Adipose tissue (tissue), 3 donors: ENCODE data around the gene SRSF11. TPM values are rescaled to one million over a fixed set of nuclear protein-coding genes. Genes with fewer than 3 reads are reported as not detected.
"Not testable (repeated sequence)": the region's sequence is repeated elsewhere in the genome, so short reads cannot be mapped to it uniquely, and the experiment has no call there.

Experiments
- H3K27ac ChIP-seq: one replicate; pipeline ENCODE4 v1.5.1; 2013; ENCODE audit warnings: low read depth, low read length
- WGBS, 3 donors: extraction: QIAGEN DNeasy Blood & Tissue Kit; methylation state at CpG; one replicate each; pipeline ENCODE4 v1.1.7; 2013; 5-methylcytosine and 5-hydroxymethylcytosine counted together
- polyA plus RNA-seq, 3 donors: library from polyadenylated mRNA; stranded (reverse); fragments of 200-250 nt; gene quantifications; one replicate each; pipeline ENCODE4 v1.2.3, GENCODE V29; 2013
- donor health status: healthy with polysubstance abuse.
- donor health status: Bipolar disorder and iron deficiency.
- donor health status: healthy.

The SRSF11 gene
- polyA plus RNA-seq = 100 to 1,000 TPM in 1 of 3 donors, 10 to 100 TPM in 2; 62.9 to 110 (median 80.0) TPM

DNA sequence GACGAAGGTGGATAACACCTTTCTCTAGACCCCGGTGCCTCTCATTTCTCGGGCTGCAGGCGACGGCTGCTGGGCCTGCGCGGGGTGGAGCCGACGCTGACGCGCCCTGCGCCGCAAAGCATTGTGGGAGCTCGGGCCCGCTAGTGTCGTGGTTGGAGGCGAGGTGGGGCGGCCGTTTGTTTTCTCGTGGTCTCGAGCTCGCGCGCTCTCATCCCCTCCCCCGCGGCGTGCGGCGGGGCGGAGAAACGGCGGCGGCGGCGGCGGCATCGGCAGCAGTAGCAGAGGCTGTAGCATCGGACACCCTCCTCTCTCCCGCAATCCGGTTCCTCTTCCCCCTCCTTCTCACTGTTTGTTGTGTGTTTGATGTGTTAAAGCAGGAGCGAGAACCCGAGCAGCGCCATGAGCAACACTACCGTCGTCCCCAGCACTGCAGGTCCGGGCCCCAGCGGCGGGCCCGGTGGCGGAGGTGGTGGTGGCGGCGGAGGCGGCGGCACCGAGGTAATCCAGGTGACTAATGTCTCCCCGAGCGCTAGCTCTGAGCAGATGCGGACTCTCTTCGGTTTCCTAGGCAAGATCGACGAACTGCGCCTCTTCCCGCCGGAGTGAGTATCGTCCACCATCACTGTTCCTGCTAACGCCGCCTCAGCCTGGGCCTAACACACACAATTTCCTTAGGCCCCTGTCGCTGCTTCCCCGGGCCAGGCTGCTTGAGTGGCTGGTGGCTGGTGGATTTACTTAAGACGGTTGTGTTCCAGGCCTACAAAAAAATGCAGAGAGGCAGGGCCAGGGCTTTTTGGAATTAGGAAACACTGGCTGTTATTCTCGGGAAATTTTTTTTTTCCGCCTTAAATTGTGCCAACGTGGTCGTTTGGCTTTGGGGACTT lies at the start of gene SRSF11:
SRSF11 (plus strand) TSS at position 143 of the 884 bp plus-strand sequence; CDS start at position 400, 257 bp downstream.
- 0% methylated on average over 72 to 74 of the region's 74 CpGs for WGBS, 3 donors
- H3K27ac ChIP-seq = peak within 1 kb of the TSS; percentile 90

- no peak overlapping the region for H3K27ac ChIP-seq
- 92 to 99% (median 97%) methylated on average over 1 of the region's 1 CpG for WGBS, 3 donors
These were observed 49.7 kb upstream of the SRSF11 start for GRCh38 chr1:70171512-70171911.

- not testable (repeated sequence) for H3K27ac ChIP-seq
- WGBS, 3 donors = 92 to 98% (median 94%) methylated on average over 3 of the region's 3 CpGs
These were observed 36.0 kb upstream of the SRSF11 start for GRCh38 chr1:70185181-70185580.

DNA sequence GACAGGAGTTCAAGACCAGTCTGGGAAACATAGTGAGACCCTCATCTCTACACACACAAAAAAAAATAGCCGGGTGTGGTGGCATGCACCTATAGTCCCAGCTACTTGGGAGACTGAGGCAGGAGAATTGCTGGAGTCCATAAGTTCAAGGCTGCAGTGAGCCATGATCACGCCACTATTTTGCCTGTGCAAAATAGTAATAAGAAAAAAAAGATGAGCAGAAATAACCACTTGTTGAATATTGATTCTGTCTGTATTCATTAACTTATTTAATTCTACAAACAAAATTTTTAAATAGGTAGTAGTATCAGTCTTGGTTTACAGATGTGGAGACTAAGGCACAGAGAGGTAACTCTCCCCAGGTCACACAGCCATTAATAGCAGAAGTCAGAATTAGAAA lies 32.7 kb upstream of the SRSF11 start:
- 96 to 100% (median 98%) methylated on average over 2 of the region's 2 CpGs for WGBS, 3 donors

DNA sequence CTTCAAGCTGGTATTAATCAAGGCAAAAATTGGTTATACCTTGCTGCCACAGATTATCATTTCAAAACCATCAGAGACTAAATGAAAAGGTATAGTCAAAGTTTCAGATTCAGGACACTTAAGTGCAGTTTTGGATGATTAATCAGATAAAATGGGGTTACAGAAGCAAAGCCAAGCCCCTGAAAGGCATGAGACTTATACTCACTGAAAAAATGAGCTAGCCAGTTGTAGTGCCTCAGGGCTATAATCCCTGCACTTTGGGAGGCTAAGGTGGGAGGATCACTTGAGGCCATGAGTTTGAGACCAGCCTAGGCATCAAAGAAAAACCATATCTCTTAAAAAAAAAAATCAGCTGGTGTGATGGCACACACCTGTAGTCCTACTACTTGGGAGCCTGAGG lies 31.0 kb upstream of the SRSF11 start:
- no peak overlapping the region for H3K27ac ChIP-seq

More for the DNA sequence above, 32.7 kb upstream of the SRSF11 start:
- H3K27ac ChIP-seq = no peak overlapping the region

GRCh38 chr1:70192446-70192845 lies 28.7 kb upstream of the SRSF11 start:
- H3K27ac ChIP-seq = not testable (repeated sequence)

- no peak overlapping the region for H3K27ac ChIP-seq
These were observed 26.6 kb upstream of the SRSF11 start for GRCh38 chr1:70194601-70195000.

GRCh38 chr1:70195342-70195741 lies 25.8 kb upstream of the SRSF11 start:
- H3K27ac ChIP-seq = no peak overlapping the region
- 91 to 98% (median 97%) methylated on average over 4 of the region's 4 CpGs for WGBS, 3 donors

DNA sequence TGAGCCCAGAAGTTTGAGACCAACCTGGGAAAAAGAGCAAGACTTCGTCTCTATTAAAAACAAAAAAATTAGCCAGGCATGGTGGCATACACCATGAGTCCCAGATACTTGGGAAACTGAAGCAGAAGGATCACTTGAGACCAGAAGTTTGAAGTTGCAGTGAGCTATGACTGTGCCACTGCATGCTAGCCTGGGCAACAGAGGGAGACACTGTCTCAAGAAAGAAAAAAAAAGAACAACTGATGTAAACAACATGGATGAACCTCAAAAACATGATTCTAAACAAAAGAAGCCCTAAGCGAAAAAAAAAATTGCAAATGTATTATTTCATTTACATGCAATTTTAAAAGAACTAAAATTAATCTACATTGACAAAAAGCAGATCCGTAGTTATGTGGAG lies 24.8 kb upstream of the SRSF11 start:
- 89 to 96% (median 95%) methylated on average over 3 of the region's 3 CpGs for WGBS, 3 donors
- no peak overlapping the region for H3K27ac ChIP-seq

- H3K27ac ChIP-seq = no peak overlapping the region
- WGBS, 3 donors = 93 to 98% (median 97%) methylated on average over 4 of the region's 4 CpGs
These were observed 21.1 kb upstream of the SRSF11 start for GRCh38 chr1:70200065-70200464.

- H3K27ac ChIP-seq = no peak overlapping the region
- WGBS, 3 donors = 57 to 67% (median 61%) methylated on average over 2 of the region's 2 CpGs
These were observed 18.9 kb upstream of the SRSF11 start for GRCh38 chr1:70202173-70202758.

DNA sequence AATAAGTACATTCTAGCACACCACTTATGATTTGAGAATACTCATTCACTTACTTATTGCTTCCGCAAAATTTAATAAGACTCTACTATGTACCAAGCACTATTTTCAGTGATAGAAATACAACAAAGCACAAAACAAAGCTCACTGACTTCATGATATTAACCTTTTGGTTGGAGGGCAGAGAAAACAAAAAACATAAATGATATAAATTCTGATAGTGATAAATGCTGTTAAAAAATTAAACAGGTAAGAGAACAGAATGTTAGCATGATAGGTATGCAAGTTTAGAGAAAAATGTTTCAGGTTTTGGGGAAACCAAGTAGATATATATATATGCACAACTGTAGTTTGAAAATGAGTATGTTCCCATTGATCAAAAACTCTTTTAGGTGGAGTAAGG lies 17.0 kb upstream of the SRSF11 start:
- no peak overlapping the region for H3K27ac ChIP-seq
- 94 to 98% (median 98%) methylated on average over 1 of the region's 1 CpG for WGBS, 3 donors

GRCh38 chr1:70204600-70204999 lies 16.6 kb upstream of the SRSF11 start:
- 0 to 1% (median 0%) methylated on average over 4 of the region's 4 CpGs for whole genome bisulfite sequencing, 3 donors
- no peak overlapping the region for H3K27ac ChIP-seq

- peak overlapping the region; percentile 79 for H3K27ac ChIP-seq
- WGBS, 3 donors = 1% methylated on average over 11 of the region's 11 CpGs
These were observed 16.1 kb upstream of the SRSF11 start for GRCh38 chr1:70205071-70205433.

DNA sequence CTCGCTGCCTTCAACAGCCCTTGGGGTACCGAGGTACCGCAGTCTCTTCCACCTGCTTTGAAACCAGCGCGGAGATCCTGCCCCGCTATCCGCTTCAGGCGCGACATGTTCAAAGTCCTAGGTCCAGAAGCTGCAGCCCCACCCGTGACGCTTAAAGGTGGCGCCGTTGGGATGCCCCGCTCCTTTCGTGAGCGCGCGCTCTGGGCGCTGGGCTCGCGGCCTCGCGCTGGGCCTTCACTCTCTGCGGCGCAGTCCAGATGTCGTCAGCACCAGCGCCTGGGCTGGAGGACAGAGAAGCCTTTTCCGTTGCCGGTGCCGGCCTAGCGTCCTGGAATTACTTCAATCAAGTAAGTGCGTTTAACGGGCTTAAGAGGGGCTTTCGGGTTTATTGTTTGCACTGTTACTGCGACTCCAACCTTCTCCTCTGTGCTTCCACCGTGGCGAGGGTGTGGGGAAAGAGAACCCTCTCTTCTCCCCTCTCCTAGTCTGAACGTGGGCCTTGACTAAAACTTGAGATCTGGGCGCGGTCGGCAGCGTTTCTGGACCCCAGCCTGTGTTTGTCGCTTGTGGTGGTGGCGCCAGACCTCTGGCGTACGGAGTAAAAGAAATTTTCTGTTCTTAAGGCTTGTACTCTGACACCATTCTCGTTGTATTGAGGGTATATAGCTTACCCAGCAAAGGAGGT lies 15.6 kb upstream of the SRSF11 start, which contains the start of gene LRRC40:
LRRC40 (minus strand) TSS at position 146 of the 685 bp plus-strand sequence; CDS start at position 107, 39 bp downstream.
- 0 to 1% (median 0%) methylated on average over 47 of the region's 47 CpGs for WGBS, 3 donors
- H3K27ac ChIP-seq = peak within 1 kb of the TSS; percentile 79

- H3K27ac ChIP-seq = not testable (repeated sequence)
- WGBS, 3 donors = 69 to 86% (median 83%) methylated on average over 17 of the region's 17 CpGs
These were observed 14.3 kb upstream of the SRSF11 start for GRCh38 chr1:70206833-70207232.

GRCh38 chr1:70207492-70207891 lies 13.7 kb upstream of the SRSF11 start:
- no peak overlapping the region for H3K27ac ChIP-seq
- 84 to 88% (median 87%) methylated on average over 4 of the region's 4 CpGs for WGBS, 3 donors

GRCh38 chr1:70208292-70208691 lies 12.9 kb upstream of the SRSF11 start:
- H3K27ac ChIP-seq = no peak overlapping the region
- 94 to 97% (median 95%) methylated on average over 7 of the region's 7 CpGs for WGBS, 3 donors

DNA sequence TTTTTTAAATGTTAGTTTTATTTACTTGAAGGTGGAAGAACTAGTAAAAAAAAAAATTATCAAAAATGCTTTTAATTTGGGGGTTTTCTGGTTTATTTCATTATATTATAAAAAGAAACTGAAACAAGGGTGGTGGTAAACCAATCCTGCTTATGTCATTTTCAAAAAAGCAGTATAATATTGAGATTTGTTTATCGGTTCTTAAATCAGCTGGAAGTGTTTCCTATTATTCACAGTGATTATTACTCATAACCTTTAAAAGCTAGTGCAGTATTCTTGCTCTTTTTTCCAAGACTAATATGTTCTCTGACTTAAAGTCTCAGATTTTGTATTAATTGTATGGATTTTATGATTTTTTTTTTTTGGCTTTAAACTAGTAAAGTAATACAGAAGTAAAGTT lies 10.4 kb upstream of the SRSF11 start:
- no peak overlapping the region for H3K27ac ChIP-seq
- WGBS, 3 donors = 53 to 88% (median 69%) methylated on average over 1 of the region's 1 CpG
